Parathyroid adenoma (tissue), 2 donors: ENCODE measurements around the gene NEK10.

Experiments used
- H2AFZ ChIP-seq: fragments of 300-600 bp; sonication (generic); one replicate; pipeline ENCODE4 v1.7.0; 2017; ENCODE audit warnings: antibody characterized with exemption, mild to moderate bottlenecking
- H3K27ac ChIP-seq: fragments of 300-600 bp; sonication (generic); one replicate; pipeline ENCODE4 v1.7.0; 2017
- H3K27me3 ChIP-seq: fragments of 300-600 bp; sonication (generic); one replicate; pipeline ENCODE4 v1.7.0; 2017; ENCODE audit warnings: low read length; ENCODE audit not compliant: control insufficient read depth, insufficient read depth
- H3K36me3 ChIP-seq: fragments of 300-600 bp; sonication (generic); one replicate; pipeline ENCODE4 v1.7.0; 2017; ENCODE audit warnings: low read length; ENCODE audit not compliant: control insufficient read depth, insufficient read depth
- H3K4me1 ChIP-seq: fragments of 300-600 bp; sonication (generic); one replicate; pipeline ENCODE4 v1.7.0; 2017; ENCODE audit warnings: control low read depth
- H3K4me2 ChIP-seq: fragments of 300-600 bp; sonication (generic); one replicate; pipeline ENCODE4 v1.7.0; 2017; ENCODE audit warnings: low read length
- H3K4me3 ChIP-seq: fragments of 300-600 bp; sonication (generic); one replicate; pipeline ENCODE4 v1.7.0; 2017; ENCODE audit warnings: low read depth, low read length
- H3K79me2 ChIP-seq: fragments of 300-600 bp; sonication (generic); one replicate; pipeline ENCODE4 v1.7.0; 2017; ENCODE audit warnings: control low read depth
- H3K9ac ChIP-seq: fragments of 300-600 bp; sonication (generic); one replicate; pipeline ENCODE4 v1.7.0; 2017; ENCODE audit warnings: mild to moderate bottlenecking
- H3K9me3 ChIP-seq: fragments of 300-600 bp; sonication (generic); one replicate; pipeline ENCODE4 v1.7.0; 2017; ENCODE audit warnings: low read length; ENCODE audit not compliant: control insufficient read depth
- TF ChIP-seq, protein P1 (sequence below): fragments of 300-600 bp; sonication (generic); IDR thresholded peaks from one replicate; pipeline ENCODE4 v1.7.0; 2017; ENCODE audit warnings: antibody characterized with exemption, mild to moderate bottlenecking
- donor health status: primary hyperparathyroidism.

NEK10 gene

DNA sequence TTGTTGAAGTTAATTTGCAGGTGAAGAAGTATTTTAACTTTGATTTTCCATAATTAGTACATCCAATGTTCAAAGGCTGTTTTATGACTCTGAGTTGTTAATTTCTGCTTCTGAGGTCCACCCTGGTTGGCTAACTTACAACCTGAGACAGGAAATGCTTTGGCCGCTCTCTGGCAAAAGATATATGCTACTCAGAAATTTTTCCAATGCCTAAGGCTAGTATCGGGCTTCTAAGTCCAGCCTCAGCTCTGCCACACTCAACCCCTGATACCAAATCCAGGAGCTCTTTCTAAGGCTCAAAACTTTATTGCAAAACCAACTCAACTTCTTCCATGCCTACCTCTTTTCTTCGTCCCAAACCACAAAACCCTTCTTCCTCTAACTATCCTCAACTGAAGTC lies 192.9 kb downstream of the NEK10 start:
- H3K36me3 ChIP-seq, result no peaks in the 10 kb centered on the region
- TF ChIP-seq, protein P1, sequence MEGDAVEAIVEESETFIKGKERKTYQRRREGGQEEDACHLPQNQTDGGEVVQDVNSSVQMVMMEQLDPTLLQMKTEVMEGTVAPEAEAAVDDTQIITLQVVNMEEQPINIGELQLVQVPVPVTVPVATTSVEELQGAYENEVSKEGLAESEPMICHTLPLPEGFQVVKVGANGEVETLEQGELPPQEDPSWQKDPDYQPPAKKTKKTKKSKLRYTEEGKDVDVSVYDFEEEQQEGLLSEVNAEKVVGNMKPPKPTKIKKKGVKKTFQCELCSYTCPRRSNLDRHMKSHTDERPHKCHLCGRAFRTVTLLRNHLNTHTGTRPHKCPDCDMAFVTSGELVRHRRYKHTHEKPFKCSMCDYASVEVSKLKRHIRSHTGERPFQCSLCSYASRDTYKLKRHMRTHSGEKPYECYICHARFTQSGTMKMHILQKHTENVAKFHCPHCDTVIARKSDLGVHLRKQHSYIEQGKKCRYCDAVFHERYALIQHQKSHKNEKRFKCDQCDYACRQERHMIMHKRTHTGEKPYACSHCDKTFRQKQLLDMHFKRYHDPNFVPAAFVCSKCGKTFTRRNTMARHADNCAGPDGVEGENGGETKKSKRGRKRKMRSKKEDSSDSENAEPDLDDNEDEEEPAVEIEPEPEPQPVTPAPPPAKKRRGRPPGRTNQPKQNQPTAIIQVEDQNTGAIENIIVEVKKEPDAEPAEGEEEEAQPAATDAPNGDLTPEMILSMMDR, result no peak
- no peak overlapping the region for H3K4me2 ChIP-seq

DNA sequence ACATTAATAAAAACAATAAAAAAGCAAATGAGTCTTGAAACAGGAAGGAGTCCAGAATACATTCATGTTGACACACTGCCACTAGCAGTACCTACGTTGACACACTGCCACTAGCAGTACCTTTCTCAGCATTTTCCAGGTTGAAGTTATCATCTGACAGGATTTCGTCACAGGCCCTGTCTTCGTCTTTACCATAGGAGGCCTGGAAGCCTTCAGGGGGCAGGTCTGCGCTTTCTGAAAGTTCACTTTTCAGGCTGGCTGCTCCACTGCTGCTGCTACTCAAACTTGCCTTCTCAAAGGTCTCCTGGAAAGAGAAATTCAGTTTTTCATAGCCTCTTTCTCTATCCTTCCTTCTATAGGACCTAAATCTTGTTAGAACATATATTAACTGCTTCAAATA lies 194.7 kb downstream of the NEK10 start:
- H3K4me1 ChIP-seq, result no peaks in the 10 kb centered on the region
- H3K27me3 ChIP-seq, result no peaks in the 10 kb centered on the region
- no peak overlapping the region for H2AFZ ChIP-seq
- H3K9me3 ChIP-seq, result no peaks in the 10 kb centered on the region
- no peak overlapping the region for H3K9ac ChIP-seq
- TF ChIP-seq, protein P1, result no peak
- no peaks in the 10 kb centered on the region for H3K36me3 ChIP-seq
- no peak overlapping the region for H3K27ac ChIP-seq
- no peak overlapping the region for H3K4me3 ChIP-seq
- H3K4me2 ChIP-seq, result no peak overlapping the region
- no peaks in the 10 kb centered on the region for H3K79me2 ChIP-seq

More for the DNA sequence above, 192.9 kb downstream of the NEK10 start:
- Histone ChIP-seq H3K4me3 (no peak overlapping the region), H3K27me3 (no peaks in the 10 kb centered on the region), H3K27ac (no peak overlapping the region), H3K79me2 (no peaks in the 10 kb centered on the region), H2AFZ (no peak overlapping the region), H3K4me1 (no peaks in the 10 kb centered on the region), H3K9me3 (no peaks in the 10 kb centered on the region), H3K9ac (no peak overlapping the region)

DNA sequence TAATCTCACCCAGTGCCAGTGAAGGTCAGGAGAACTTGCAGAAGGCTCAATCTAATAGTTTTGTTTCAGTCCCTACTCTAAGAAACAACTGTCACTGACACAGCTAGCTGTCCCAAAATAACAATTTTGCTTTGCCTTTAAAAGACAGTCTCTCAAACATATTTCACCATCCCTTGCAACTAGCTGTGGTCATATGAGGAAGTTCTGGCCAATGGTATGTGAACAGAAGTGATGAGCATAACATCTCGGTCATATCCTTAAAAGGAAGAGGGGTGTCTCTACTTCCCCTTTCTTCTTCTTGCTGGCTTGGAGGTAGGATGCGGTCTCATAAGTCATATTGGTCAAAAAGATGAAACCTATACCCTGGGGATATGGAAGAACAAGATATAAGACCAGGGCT lies 198.1 kb downstream of the NEK10 start:
- no peaks in the 10 kb centered on the region for H3K79me2 ChIP-seq
- H3K27me3 ChIP-seq, result no peaks in the 10 kb centered on the region
- TF ChIP-seq, protein P1, result no peak
- no peak overlapping the region for H3K4me3 ChIP-seq
- H3K27ac ChIP-seq, result no peak overlapping the region
- H3K9ac ChIP-seq, result no peak overlapping the region
- no peaks in the 10 kb centered on the region for H3K9me3 ChIP-seq
- H2AFZ ChIP-seq, result no peak overlapping the region
- no peaks in the 10 kb centered on the region for H3K4me1 ChIP-seq
- H3K4me2 ChIP-seq, result no peak overlapping the region
- H3K36me3 ChIP-seq, result no peaks in the 10 kb centered on the region

DNA sequence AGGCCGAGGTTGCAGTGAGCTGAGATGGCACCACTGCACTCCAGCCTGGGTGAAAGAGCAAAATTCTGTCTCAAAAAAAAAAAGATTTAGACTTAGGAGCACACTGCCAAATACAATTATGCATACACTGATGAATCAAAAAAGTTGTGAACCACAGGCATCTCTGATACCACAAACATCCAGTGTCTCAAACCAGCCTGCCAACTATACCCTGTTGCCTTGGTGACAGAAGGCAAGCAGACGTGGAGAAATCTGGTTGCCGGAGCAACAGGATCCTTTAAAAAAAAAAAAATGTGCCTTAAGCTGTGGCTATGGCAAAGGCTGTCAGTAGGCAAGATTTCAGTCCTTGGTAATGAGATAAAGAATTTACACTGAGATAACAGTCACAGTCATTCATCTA lies 202.3 kb downstream of the NEK10 start:
- no peaks in the 10 kb centered on the region for H3K79me2 ChIP-seq
- no peaks in the 10 kb centered on the region for H3K4me1 ChIP-seq
- no peaks in the 10 kb centered on the region for H3K27me3 ChIP-seq
- no peaks in the 10 kb centered on the region for H3K36me3 ChIP-seq
- no peak overlapping the region for H3K4me3 ChIP-seq
- H2AFZ ChIP-seq, result no peak overlapping the region
- no peak overlapping the region for H3K9ac ChIP-seq
- no peaks in the 10 kb centered on the region for H3K9me3 ChIP-seq
- TF ChIP-seq, protein P1, result no peak
- no peak overlapping the region for H3K4me2 ChIP-seq
- H3K27ac ChIP-seq, result no peak overlapping the region

DNA sequence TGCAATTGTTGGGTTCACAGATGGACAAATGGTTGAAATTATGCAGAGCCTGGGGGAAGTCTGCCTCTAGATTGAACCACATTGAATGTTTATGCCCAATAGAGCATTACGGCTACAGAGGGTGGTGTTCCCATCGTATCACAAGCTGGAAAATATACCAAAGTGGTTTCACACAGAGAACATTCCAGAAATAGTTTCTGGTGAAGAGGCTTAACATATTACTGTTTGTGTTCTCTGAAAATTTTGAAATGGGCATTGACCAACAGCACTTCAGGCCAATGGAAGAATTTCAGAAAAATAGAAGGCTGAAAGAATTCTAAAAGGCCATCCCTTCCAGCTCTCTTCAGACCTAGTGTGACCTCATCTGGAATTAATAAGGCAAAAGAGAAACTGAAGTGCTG lies 203.9 kb downstream of the NEK10 start:
- Histone ChIP-seq H3K9ac (no peak overlapping the region), H3K9me3 (no peaks in the 10 kb centered on the region), H3K27me3 (no peaks in the 10 kb centered on the region), H3K79me2 (no peaks in the 10 kb centered on the region), H3K4me2 (no peak overlapping the region), H3K36me3 (no peaks in the 10 kb centered on the region), H3K4me1 (no peaks in the 10 kb centered on the region), H3K27ac (no peak overlapping the region), H2AFZ (no peak overlapping the region), H3K4me3 (no peak overlapping the region)
- TF ChIP-seq, protein P1, result no peak
